GM19395 (cell line): ENCODE results near the gene DHRS1.

Experiments
- ATAC-seq: cut with Tn5 transposase; IDR thresholded peaks from one replicate; pipeline ENCODE4 v1.9.1; 2021; ENCODE audit warnings: mild to moderate bottlenecking, moderate library complexity; ENCODE audit not compliant: unreplicated experiment

Gene DHRS1

DNA sequence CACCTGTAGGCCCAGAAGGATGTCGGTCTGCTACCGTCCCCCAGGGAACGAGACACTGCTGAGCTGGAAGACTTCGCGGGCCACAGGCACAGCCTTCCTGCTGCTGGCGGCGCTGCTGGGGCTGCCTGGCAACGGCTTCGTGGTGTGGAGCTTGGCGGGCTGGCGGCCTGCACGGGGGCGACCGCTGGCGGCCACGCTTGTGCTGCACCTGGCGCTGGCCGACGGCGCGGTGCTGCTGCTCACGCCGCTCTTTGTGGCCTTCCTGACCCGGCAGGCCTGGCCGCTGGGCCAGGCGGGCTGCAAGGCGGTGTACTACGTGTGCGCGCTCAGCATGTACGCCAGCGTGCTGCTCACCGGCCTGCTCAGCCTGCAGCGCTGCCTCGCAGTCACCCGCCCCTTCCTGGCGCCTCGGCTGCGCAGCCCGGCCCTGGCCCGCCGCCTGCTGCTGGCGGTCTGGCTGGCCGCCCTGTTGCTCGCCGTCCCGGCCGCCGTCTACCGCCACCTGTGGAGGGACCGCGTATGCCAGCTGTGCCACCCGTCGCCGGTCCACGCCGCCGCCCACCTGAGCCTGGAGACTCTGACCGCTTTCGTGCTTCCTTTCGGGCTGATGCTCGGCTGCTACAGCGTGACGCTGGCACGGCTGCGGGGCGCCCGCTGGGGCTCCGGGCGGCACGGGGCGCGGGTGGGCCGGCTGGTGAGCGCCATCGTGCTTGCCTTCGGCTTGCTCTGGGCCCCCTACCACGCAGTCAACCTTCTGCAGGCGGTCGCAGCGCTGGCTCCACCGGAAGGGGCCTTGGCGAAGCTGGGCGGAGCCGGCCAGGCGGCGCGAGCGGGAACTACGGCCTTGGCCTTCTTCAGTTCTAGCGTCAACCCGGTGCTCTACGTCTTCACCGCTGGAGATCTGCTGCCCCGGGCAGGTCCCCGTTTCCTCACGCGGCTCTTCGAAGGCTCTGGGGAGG, 11.3 kb upstream of the DHRS1 start, which contains the start of gene LTB4R:
Gene LTB4R, plus strand, starts transcription at position 857 of the 959 bp plus-strand sequence. CDS start 4,150 bp downstream, outside the sequence.
- ATAC-seq, result peak; percentile 56

DNA sequence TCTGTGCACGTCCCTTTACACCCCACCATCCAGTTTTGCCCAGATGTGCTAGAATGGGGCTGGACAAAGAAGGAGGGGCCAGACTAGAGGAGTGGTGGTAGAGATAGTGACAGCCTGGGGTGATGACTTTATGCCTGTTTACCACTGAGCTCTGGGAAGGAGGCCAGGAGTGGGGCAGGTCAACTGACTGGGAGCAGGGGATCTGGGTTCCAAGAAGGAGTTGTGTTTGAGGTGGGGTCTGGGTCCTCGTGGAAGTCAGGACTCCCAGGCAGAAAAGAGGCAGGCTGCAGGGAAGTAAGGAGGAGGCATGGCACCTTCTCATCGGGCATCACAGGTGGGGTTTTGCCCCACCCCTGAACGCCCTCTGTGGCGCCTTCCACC, 10.7 kb upstream of the DHRS1 start:
- no peak for ATAC-seq

DNA sequence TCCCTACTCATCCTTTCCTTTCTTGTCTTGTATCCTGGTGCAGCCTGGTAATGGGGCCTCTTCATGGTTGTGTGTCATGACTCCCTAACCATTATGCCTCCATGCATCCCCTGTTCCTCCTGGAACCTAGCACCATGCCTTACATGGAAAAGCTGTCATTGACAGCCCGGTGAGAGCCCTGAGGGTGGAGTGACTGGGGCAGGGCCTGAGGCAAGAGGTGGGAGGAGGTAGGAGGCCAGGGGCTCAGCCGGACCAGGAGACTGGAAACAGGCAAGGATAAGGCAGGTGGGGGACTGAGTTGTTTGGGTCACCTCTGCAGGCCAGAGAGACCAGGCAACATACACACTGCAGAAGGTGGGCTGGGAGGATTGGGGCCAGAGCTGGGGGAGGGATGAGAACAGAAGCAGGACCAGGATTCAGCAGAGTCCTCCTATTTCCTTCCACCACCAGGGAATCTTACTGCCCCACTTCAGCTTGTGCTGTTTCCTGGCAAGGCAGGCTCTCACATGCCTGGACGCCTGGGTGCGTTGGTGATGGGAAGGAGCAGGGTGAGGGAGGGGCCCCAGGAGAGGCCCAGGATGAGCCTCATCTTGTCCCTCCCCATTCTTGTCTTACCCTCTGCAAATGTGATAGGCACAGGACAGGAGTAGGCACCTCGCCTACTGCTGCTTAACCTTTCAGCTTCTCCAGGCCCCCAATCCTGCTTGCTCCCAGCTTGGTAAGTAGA, 10.1 kb upstream of the DHRS1 start, which contains the start of gene LTB4R2:
Gene LTB4R2, plus strand, starts transcription at position 603 of the 727 bp plus-strand sequence. CDS start 525 bp downstream, outside the sequence.
- no peak for ATAC-seq

DNA sequence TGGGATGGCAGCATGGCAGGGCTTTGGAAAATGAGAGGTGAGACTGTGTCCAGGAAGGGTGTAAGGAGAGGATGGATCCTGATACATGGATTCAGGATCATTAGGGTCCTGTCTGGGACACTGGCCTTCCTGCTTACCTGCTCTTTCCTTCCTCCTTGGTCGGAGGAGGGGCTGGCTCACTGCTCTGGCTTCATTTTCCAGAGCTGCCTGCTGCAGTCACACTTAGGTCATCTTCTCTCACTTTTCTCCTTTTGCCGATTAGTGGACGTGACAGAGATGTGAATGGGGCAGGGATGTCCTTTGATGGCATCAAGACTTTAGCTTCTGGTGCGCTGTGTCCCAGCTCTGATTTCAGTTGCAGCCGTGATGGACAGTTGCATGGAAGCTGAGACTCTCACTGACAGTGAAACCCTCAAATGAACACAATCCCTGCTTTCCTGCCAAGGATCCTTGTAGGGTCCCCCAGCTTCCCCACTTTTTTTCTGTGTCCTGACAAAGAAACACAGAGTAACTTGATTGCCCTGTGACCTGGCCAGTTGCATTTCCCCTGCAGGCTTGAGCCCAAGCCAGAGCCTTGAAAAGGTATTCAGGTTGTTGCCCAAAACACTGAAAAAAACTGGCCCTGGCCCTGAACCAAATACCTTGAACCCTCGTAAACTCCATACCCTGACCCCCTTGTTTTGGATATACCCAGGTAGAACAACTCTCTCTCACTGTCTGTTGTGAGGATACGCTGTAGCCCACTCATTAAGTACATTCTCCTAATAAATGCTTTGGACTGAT, 9.0 kb upstream of the DHRS1 start:
- ATAC-seq, result no peak

DNA sequence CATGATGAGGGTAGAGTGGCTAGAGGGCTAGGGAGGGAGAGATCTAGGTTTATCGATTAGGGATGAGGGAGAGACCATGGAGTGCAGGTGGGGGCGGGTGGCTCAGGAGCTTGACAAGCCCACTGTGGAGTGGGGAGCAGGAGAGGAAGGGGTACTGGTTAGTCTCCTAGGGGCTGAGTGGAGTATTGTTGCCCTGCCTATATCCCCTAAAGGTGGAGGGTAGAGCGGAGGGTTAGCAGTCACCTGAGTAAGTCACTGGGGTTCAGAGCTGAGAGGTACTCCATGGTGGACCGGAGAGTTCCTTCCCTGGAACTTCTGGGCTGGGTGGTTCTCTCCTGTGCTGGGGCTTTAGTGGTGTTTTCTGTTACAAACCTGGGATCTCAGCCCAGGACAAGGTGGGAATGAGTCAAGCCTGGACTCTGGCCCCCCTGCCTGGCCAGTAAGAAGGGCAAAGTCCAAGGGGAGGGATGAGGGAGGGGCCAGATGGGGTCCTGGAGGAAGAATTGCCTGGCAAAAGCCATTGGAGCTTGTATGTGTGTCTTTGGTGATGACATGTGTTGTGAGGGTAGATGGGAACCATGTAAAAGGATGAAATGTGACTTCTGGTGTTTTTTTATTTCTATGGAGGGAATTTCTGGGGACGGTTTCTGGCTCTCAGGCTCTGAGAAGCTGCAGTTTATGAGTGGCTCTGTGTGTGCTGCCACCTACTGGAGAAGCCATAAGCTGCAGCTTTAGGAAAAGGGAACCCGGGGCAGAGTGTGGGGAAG, 8.2 kb upstream of the DHRS1 start, which contains the start of gene CIDEB:
Gene CIDEB, minus strand, starts transcription at position 403 of the 767 bp plus-strand sequence. Its CDS starts 119 bp downstream, at position 284.
- ATAC-seq, result peak; percentile 34

DNA sequence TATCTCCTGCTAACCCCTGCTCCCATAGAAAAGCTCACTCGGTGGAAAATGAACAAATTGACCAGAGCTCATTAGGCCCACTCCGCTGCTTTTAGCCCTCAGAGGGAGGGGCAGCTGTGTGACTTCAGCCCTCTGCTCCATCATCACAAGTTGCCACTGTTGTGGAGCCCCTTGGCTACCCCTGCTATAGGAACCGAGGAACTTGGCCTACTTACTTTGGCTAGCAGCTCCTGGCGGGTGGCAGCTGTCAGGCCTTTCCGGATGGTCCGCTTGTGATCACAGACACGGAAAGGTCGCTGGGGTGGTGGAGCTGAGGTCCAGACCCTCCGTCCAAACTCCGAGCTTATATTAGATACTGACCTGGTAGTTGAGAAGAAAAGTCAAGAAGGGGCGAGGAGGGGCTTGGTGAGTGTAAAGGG, 7.6 kb upstream of the DHRS1 start:
- ATAC-seq, result no peak

DNA sequence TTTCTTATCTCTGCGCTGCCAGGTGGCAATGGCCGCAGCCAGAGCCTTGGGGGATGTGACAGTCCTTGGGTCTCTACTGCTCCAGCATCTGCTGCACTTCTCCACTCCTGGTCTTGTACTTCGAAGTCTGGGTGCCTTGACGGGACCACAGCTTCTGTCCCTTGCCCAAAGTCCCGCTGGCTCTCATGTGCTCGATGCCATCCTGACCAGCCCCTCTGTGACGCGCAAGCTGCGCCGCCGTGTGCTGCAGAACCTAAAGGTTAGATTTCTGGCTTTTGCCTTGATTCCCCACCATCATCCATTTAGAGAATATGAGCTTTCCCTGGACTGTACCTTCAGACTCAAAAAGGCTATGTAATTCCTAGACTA, 4.4 kb upstream of the DHRS1 start:
- ATAC-seq, result no peak

DNA sequence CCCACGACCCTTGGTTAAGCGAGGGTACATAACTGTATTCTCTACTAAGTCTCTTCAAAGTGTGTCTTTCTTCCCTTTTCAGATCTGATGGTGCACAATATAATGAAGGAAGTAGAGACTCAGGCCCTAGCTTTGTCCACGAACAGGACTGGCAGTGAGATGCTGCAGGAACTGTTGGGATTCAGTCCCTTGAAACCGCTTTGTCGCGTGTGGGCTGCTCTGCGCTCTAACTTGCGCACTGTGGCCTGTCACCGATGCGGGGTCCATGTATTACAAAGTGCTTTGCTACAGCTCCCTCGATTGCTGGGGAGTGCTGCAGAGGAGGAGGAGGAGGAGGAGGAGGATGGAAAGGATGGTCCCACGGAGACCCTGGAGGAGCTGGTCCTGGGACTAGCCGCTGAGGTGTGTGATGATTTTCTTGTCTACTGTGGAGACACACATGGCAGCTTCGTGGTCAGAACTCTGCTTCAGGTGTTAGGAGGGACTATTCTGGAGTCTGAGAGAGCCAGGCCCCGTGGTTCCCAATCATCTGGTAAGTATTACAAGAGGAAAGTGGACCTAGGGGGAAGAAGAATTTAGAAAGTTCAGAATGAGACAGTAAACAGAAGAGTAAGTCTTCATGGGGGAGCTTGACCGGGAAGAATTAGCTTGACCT, 873 bp upstream of the DHRS1 start:
- ATAC-seq, result no peak

DNA sequence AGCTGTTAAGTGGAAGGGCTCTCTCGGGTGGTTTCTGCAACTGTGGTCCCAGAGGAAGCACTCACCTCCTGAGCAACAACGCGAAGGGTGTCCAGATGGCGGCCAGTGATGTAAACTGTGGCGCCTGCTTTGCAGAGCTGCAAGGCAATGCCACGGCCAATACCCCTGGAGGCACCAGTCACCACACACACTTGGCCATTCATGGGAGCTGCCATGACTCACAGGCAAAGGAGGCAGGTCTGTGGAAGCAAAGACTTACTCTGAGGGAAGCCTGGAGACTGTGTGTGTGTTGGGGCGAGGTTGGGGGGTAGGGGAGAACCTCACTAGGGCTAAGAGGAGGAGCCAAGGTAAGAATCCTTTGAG, 707 bp downstream of the DHRS1 start:
- ATAC-seq, result no peak

DNA sequence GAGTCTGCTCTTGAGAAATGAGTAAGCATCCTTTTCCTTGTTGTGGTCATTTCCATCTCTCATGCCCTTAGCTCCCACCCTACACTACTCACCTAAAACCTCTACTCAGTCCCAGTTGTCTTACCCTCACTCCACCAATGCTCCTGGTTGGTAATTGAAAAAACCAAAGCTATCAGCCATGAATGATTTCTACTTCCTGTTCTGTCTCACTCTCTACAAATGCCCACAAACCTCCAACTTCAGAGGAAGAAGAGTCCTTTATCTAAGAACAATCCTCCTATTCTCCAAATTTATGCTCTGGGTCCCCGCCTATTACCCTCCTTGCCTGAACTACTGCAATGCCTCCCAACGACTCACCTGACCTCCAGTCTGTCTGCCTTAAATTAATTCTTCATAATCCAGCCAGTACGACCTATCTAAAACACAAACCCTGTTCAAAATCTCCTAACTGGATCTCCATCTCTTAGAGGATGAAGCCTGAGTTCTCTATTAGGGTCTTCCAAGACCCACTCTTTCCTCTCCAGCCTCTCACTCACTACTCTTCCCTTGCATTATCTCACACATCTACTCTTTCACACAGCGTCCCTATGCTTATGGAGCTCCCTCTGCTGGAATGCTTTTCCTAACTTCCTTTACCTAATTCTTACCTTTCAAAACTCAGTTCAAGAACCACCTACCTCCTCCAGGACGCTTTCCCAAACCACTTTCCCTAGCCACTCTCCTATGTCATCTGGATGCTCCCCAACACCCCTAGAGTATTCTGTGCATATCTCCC, 2.2 kb downstream of the DHRS1 start:
- peak; percentile 30 for ATAC-seq

DNA sequence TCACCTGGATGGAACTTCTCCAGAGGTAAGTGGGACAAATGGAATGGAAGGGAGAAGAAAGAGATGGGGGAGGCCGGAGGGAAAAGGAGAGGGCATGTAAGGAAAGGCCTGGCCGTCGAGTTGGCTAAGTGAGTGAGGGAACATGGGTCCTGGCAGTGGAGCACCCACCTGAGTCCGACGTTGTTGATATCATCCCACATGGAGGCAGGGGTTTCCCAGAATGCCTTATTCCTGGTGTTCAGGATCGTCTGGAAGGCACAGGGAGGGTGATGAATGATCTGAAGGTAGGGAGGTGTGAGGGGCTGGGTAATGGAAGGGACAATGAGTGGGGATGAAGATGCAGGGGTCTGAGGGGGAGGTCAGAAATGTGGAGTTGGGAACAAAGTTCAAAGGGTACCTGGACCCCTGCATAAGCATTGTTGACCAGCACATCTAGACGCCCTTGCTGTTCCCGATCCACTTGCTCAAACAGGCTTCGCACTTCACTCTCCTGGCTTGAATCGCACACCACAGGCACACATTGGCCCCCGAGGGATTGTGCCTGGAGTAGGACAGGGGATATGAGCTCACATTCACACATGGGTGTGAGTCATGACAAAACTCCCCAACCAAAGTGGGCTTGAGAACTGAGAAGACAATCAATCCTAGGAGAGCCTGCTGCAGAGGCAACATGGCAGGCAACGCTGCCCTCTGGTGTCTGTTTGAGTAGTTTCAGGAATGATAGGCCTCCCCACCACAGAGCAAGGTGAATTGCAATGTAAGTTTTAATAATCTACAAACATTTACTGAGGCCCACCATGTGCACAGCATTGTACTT, 3.0 kb downstream of the DHRS1 start:
- peak; percentile 68 for ATAC-seq

DNA sequence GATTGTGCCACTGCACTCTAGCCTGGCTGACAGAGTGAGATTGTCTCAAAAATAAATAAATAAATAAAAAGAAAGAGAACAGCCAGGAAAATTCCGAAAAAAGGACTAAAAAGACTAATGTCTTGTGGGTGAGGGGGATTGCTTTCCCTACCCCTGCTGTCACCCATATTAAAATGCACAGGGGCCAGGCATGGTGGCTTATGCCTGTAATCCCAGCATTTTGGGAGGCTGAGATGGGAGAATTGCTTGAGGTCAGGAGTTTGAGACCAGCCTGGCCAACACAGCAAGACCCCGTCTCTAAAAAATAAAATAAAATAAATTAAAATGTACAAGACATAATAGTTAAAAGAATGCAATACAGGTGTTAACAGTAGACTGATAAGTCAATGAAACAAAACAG, 6.1 kb downstream of the DHRS1 start:
- ATAC-seq, result no peak

DNA sequence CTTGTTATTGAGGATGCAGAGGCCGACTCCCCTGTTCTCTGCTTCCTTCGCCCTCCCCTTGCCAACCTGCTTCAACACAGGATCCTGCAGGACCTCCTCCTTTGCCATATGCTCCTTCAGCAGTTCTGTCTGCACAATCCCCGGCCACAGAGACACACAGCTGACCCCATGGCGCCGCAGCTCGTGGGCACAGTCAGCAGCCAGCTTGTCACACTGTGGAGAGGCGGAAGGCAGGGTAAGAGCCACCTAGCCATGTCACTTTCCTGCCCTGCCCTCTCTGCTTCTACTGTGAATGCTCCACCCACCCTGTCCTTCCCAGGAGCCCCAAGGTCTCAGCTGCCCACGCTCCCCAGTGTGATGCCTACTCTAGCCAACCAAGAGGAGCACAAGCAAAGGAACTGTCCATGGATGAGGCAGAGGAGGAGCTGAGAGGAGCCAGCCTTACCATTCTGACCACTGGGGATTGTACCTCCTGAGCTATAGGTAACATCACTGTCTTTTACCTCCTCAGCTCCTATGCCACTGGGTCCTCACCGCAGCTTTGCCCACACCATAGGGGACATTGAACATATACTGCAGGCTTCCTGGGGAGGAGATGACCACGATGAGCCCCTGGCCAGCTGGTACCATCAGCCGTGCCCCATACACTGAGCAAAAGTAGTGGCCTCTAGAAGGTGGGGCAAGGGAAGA, 7.3 kb downstream of the DHRS1 start:
- no peak for ATAC-seq

DNA sequence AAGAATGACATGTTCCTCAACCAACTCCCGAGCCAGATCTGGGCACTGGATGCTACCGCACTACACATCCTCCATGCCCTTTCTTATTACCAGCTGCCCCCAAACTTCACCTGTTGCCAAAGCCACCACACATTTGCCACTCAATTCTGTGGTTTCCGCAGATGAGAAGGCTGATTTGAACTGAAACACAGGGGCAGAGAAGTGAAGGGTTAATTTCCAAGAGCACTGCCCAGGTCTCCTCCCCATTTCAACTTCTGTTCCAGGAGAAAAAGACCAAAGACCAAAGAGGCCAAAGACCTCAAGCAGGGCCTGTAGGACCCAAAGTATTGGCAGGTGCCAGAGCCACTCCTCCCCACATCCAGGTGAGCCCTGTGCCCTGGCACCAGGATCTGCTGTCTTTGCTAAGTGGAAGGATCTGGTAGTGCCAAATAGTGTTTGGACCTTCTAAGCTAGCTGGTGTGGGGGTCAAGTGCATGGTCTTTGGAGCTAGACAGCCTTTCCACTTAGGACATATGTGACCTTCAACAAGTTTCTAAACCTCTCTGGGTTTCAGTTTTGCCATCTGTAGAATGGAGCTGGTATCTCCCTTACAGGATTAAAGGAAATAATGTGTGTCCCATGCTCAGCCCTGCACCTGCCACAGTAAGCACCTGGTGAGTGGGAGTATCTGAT, 8.0 kb downstream of the DHRS1 start:
- no peak for ATAC-seq

DNA sequence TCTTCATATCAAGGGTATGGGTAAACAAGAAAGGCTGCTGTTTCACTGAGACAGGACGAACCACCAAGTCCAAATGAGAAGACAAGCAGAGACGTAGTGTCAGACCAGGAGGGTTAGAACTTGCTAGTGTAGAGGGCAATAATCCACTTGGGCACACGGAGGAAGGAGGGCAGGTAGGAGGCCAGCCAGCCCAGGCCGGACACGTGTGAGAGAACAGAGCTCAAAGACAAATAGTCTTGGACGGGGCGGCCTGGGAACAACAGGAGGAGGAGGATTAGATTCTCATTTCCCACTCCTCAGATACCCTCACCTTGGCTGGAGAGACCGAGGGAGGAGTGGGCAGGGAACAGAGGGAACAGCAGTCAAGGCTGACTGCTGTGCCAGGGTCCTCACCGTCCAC, 8.8 kb downstream of the DHRS1 start:
- no peak for ATAC-seq

DNA sequence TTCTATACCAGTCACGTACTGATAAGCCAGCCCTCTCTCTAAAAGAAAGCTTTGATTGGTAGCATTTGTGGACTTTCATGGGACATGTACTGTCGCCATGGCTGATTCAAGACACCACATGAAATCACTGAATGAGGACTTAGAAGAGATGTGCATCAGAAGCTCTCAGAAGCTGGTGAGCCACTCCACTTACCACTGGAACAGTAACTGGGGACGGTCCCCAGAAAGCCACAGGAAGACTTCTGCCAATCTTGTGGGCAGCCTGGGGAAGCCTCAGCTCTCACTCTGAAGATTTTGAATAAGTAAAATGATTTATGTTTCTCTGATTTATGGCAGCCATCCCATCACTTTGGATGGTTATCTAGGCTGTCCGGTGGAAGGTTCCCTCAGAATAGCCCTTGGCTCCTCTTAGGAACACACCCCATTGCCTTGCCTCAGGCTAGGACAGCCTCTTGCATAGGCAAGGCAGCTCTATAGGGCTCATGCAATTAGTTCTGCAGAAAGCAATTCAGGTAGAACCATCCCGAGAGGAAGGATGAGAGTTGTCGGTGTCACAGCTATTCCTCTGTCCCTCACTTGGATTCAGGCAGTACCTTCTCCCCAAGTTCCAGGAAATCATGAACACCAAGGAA, 9.8 kb downstream of the DHRS1 start:
- peak; percentile 87 for ATAC-seq

DNA sequence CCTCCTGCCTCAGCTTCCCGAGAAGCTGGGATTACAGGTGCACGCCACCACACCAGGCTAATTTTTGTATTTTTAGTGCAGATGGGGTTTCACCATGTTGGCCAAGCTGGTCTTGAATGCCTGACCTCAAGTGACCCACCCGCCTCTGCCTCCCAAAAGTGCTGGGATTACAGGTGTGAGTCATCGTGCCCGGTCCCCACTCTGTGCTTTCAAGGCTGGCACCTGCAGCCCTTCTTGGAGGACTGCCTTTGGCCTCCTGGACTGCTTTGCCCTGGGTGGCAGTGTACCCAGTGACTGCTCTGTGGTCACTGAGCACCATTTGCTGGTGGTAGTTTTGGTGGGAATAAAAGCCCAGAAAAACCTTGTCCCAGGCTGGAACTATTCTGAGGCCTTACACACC, 12.6 kb downstream of the DHRS1 start:
- no peak for ATAC-seq
